NB4 (cell line): Measurements from ENCODE around the gene CDK11B.

ENCODE experiments used
- DNase-seq: peaks from one replicate; pipeline ENCODE4 v3.0.0; 2010; ENCODE audit warnings: low read depth
- H3K4me3 ChIP-seq: one replicate; pipeline ENCODE4 v1.5.1; 2011; ENCODE audit warnings: mild to moderate bottlenecking, low read depth, low read length, moderate library complexity
- MYC ChIP-seq: IDR thresholded peaks from 2 replicates; pipeline ENCODE4 v1.6.1; 2011; ENCODE audit warnings: low read depth, low read length
- POLR2A ChIP-seq: IDR thresholded peaks from 2 replicates; pipeline ENCODE4 v1.6.1; 2011; ENCODE audit warnings: mild to moderate bottlenecking; ENCODE audit not compliant: insufficient read length; ENCODE audit errors: extremely low read depth
- TF ChIP-seq, protein P1 (sequence below): IDR thresholded peaks from one replicate; pipeline ENCODE4 v1.5.1; 2012; ENCODE audit warnings: low read depth, low read length
- TF ChIP-seq, protein P2 (sequence below): IDR thresholded peaks from 2 replicates; pipeline ENCODE4 v1.6.1; 2011; ENCODE audit warnings: low read depth, low read length

CDK11B gene

DNA sequence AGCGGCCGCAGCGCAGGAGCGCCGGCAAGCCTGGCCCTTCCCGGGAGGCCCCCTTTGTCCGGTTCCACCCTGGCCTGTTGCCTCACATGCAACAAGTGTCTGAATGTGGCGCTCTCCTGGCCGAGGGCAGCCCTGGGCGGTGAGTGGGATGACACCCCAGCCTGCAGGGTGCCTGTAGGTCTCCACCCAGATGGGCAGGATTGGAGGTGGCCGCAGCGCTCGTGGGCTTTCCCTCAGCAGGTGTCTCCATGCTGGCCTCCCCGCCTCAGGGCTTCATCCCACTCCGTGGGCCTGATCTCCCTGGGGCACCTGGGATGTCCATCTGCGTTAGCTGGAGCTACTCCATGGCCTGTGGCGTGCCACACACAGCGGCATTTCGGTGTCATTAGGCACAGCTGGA is 42.0 kb downstream of the CDK11B start:
- TF ChIP-seq MYC (no peak), POLR2A (no peak)
- TF ChIP-seq, protein P1, sequence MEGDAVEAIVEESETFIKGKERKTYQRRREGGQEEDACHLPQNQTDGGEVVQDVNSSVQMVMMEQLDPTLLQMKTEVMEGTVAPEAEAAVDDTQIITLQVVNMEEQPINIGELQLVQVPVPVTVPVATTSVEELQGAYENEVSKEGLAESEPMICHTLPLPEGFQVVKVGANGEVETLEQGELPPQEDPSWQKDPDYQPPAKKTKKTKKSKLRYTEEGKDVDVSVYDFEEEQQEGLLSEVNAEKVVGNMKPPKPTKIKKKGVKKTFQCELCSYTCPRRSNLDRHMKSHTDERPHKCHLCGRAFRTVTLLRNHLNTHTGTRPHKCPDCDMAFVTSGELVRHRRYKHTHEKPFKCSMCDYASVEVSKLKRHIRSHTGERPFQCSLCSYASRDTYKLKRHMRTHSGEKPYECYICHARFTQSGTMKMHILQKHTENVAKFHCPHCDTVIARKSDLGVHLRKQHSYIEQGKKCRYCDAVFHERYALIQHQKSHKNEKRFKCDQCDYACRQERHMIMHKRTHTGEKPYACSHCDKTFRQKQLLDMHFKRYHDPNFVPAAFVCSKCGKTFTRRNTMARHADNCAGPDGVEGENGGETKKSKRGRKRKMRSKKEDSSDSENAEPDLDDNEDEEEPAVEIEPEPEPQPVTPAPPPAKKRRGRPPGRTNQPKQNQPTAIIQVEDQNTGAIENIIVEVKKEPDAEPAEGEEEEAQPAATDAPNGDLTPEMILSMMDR, result no peak
- TF ChIP-seq, protein P2, sequence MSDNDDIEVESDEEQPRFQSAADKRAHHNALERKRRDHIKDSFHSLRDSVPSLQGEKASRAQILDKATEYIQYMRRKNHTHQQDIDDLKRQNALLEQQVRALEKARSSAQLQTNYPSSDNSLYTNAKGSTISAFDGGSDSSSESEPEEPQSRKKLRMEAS, result no peak
- H3K4me3 ChIP-seq, result peak overlapping the region; percentile 47
- DNase-seq, result no peak

DNA sequence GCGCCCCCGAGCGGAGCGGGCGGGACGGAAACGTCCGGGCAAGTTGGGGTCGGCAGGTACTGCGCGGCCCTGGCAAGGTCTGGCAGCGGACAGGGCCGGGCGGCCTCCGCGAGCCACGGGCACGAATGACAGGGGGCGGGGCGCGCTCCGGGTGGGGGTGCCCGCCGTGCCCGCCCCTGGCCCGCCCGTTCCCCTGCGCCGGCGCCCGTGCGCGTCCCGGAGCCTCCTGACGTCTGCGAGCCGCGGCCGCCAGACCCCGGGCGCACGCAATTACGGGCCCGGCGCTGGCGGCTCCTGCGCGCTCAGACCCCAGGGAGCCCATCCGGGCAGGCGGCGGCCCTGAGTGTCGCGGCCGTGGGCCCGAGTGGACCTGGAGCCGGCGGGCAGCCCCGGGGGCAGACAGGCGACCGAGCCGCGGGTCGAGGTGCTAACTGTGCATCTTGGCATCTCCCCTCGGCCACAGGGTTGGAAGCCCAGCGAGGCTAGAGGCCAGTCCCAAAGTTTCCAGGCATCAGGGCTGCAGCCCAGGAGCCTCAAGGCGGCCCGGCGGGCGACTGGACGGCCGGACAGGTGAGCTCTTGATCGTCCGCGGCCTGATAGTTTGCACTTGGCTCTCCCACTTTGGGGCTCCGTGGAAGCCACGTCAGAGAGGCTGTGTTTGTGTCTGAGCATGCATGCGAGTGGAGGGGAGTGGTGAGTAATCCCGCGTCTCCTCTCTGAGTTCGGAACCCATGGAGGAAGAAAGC is 42.6 kb downstream of the CDK11B start:
- peak; percentile 50 for DNase-seq
- no peak for TF ChIP-seq POLR2A
- TF ChIP-seq, protein P1, result no peak
- TF ChIP-seq MYC, result no peak
- TF ChIP-seq, protein P2, result no peak
- peak overlapping the region; percentile 47 for H3K4me3 ChIP-seq

DNA sequence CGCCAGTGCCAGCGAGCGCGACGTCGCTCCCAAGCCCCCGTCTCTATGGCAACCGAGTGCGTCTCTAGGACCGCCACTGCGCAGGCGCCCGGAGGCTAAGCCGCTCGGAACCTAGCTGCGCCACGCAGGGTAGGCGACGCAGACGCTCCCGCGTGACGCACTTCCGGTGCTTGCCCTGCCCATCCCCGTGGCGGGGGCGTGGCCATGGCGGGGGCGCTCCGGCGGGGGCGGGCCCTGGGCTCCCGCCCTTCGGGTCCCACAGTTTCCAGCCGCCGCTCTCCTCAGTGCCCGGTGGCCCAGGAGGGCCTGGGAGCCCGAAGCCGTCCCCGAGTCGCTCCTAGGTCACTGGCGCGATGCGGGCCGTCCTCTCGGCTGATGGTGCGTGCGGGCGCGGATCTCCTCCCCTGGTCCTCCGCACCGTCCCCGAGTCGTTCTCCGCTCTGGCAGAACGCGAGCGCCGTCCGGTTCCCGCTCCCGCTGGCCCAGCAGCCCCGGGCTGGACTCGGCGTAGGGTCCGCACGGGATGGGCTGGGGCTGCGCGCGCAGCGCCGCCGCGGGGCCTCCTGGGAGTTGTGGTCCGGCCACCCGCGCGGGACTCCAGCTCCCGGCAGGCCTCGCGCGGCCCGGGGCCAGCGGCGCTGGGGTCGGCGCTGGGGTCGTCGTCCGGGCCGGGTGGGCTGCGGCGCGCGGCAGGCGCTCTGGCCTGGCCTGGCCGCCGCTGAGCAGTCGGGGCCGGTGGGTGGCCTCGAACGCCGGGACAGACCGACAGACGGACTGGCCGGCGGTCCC is 43.4 kb downstream of the CDK11B start, which contains the start of gene MIB2:
Gene MIB2 (plus strand): TSS at position 245 of the 789 bp plus-strand sequence. CDS start 7,953 bp downstream, outside the sequence.
- DNase-seq, result peak; percentile 97
- H3K4me3 ChIP-seq, result peak within 1 kb of the TSS; percentile 74
- TF ChIP-seq, protein P2, result peak; percentile 60; the same call in 1 of the 2 replicates
- TF ChIP-seq, protein P1, result no peak
- TF ChIP-seq POLR2A, result no peak
- TF ChIP-seq MYC, result no peak

DNA sequence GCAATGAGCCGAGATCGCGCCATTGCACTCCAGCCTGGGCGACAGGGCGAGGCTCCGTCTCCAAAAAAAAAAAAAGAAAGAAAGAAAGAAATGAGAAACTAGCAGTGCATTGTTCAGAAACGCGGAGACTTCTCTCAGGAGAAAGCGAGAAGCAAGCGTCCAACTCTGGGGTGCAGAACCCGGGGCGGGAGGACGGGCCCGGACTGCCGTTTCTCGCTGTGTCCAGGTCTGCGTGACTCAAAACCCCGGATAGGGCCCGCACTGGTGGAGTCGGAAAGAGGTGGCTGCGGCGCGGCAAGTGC is 43.9 kb downstream of the CDK11B start:
- DNase-seq, result no peak
- peak overlapping the region; percentile 74 for H3K4me3 ChIP-seq
- peak; percentile 4 for TF ChIP-seq POLR2A
- TF ChIP-seq, protein P2, result no peak; the same call in 1 of the 2 replicates
- TF ChIP-seq, protein P1, result no peak
- peak; percentile 51; the same call in 1 of the 2 replicates for TF ChIP-seq MYC

DNA sequence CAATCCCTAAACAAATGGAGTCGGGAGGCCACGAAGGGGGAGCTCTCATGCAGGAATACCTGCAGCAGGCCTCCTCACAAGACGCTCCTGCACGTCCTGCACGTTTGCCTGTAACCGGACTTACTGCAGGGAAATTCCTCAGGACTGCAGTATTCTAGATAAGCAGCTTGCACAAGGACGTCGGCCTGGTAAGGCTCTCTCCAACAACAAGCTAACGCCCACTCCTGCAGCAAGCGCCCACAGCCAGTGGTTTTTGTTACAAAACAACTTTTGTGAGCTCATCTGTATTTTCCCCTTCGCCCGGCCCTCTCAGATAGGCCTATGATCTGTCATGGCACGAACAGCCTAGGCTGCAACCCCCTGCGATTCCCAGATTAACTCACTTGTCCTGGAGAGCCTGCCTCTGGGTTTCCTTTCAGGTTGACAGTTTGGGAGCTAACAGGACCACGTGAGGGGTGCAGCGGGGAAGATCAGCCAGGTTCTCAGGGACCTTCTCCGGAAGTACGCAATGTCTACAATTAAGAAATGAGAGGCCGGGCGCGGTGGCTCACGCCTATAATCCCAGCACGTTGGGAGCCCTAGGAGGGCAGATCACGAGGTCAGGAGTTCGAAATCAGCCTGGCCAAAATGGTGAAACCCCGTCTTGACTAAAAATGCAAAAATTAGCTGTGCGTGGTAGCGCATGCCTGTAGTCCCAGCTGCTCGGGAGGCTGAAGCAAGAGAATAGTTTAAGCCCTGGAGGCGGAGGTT is 44.4 kb downstream of the CDK11B start:
- H3K4me3 ChIP-seq, result peak overlapping the region; percentile 74
- peak; percentile 89 for DNase-seq
- TF ChIP-seq, protein P2, result peak; percentile 74
- TF ChIP-seq POLR2A (no peak), MYC (0 out of 2 replicates have a peak, but pooled peaks have one; percentile 58)
- TF ChIP-seq, protein P1, result no peak
